Raji (cell line): ENCODE results near the gene FOXD4L3.
"Not testable (repeated sequence)": the region's sequence is repeated elsewhere in the genome, so short reads cannot be mapped to it uniquely, and the experiment has no call there.

Source experiments
- POLR2A ChIP-seq: IDR thresholded peaks from 2 replicates; pipeline ENCODE4 v1.6.1; 2011; ENCODE audit warnings: low read depth, low read length, control low read depth; ENCODE audit not compliant: insufficient read depth

Gene FOXD4L3

DNA sequence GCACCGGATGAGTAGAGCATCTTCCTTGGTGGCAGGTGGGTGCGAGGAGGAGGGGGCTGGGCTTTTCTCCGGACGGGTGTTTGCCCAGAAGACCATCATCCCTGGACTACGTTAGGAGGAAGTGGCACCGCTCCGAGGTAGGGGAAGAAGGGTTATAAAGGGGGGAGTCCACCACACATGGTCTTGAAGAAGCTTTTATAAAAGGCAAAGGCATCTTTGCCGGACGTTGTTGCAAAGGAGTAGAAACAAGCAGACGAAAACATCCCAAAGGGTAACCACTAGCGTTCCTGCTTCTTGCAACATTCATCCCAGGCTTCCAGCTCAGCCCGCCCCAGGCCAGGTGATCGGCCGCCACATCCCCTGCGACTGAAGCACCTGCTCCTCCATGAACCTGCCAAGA is at the start of gene FOXD4L3:
Gene FOXD4L3 (plus strand): TSS at position 301 of the 400 bp plus-strand sequence. CDS start 85 bp downstream, at position 386.
- not testable (repeated sequence) for TF ChIP-seq POLR2A
